Endothelial cell of umbilical vein (primary cell): Measurements from ENCODE around the gene ZNF91. TPM values are rescaled to one million over a fixed set of nuclear protein-coding genes. Genes with fewer than 3 reads are reported as not detected.
"Not testable (repeated sequence)": the region's sequence is repeated elsewhere in the genome, so short reads cannot be mapped to it uniquely, and the experiment has no call there.

Experiments used
- BruUV-seq: library from RNA; stranded (reverse); fragments of 400-500 nt; replicated peaks from 2 replicates; lab custom pipeline; 2021; lab: Mats Ljungman, UMichigan
- CTCF ChIA-PET: fragments of 300-600, 350-600 bp; sonication (Branson Sonifier 250); formaldehyde crosslinking; loops from one replicate; lab custom pipeline; 2021; ENCODE audit warnings: antibody characterized with exemption, inconsistent platforms; lab: Charles Lee
- POLR2A ChIA-PET: fragments of 300-600, 350-600 bp; sonication (Branson Sonifier 250); formaldehyde crosslinking; loops from one replicate; lab custom pipeline; 2021; ENCODE audit warnings: antibody characterized with exemption, inconsistent platforms; lab: Charles Lee
- DNase-seq: peaks from one replicate; pipeline ENCODE4 v3.0.0-alpha.2; 2011; ENCODE audit warnings: low read depth, low spot score
- FAIRE-seq: peaks from 2 replicates; lab custom pipeline; 2011; peaks lifted over from hg19 to GRCh38; lab: Jason Lieb, UNC
- H2AFZ ChIP-seq: 2 replicates; pipeline ENCODE4 v1.6.0; 2012; ENCODE audit warnings: low read depth, low read length, control low read depth, inconsistent platforms
- H3K27ac ChIP-seq: 2 replicates; pipeline ENCODE4 v1.5.1; 2011; ENCODE audit warnings: low read depth, mild to moderate bottlenecking, control low read depth, low read length, moderate library complexity; ENCODE audit not compliant: insufficient read depth
- H3K27me3 ChIP-seq, 2 experiments: 2 replicates each; pipeline versions ENCODE4 v1.6.0 to v1.6.1; 2011; ENCODE audit warnings: low read length in 2 of 2, mixed read lengths in 1 of 2; ENCODE audit not compliant: control insufficient read depth in 2 of 2, insufficient read depth in 2 of 2
- H3K36me3 ChIP-seq, 2 experiments: 2 replicates in 1 of 2; 3 replicates in 1 of 2; pipeline ENCODE4 v1.5.1; 2011; ENCODE audit warnings: low read length in 2 of 2, mild to moderate bottlenecking in 1 of 2, moderate library complexity in 1 of 2; ENCODE audit not compliant: control insufficient read depth in 2 of 2, insufficient read depth in 2 of 2; ENCODE audit errors: extremely low read depth in 1 of 2
- H3K4me1 ChIP-seq: 3 replicates; pipeline ENCODE4 v1.5.1; 2011; ENCODE audit warnings: mild to moderate bottlenecking, low read length; ENCODE audit not compliant: control insufficient read depth, insufficient read depth; ENCODE audit errors: extremely low read depth
- H3K4me2 ChIP-seq: 2 replicates; pipeline ENCODE4 v1.6.1; 2011; ENCODE audit warnings: low read length, control low read depth, mixed read lengths; ENCODE audit not compliant: insufficient read depth
- H3K4me3 ChIP-seq, 3 experiments: fragments of 200-600 bp in 1 of 3; sonication (generic), shearing (Covaris generic) in 1 of 3; replicated peaks in 1 of 3; 2 replicates each; pipeline ENCODE4 v1.5.1; 2011 to 2016; ENCODE audit warnings: control low read depth in 3 of 3, low read length in 3 of 3, mild to moderate bottlenecking in 2 of 3, inconsistent platforms in 1 of 3, low read depth in 1 of 3, moderate library complexity in 1 of 3; ENCODE audit not compliant: insufficient read depth in 1 of 3
- H3K79me2 ChIP-seq: 2 replicates; pipeline ENCODE4 v1.6.0; 2012; ENCODE audit warnings: low read length, inconsistent platforms; ENCODE audit not compliant: control insufficient read depth, insufficient read depth
- H3K9ac ChIP-seq: replicated peaks from 2 replicates; pipeline ENCODE3; 2011; ENCODE audit warnings: low read length, control low read depth; ENCODE audit not compliant: insufficient read depth; ENCODE audit errors: extremely low read depth
- H3K9me1 ChIP-seq: replicated peaks from 3 replicates; pipeline ENCODE4 v1.6.0; 2011; ENCODE audit warnings: mild to moderate bottlenecking, low read length; ENCODE audit not compliant: control insufficient read depth, insufficient read depth; ENCODE audit errors: extremely low read depth
- H3K9me3 ChIP-seq: replicated peaks from 2 replicates; pipeline ENCODE4 v1.5.1; 2012; ENCODE audit warnings: low read length, inconsistent platforms; ENCODE audit not compliant: control insufficient read depth, insufficient read depth
- H4K20me1 ChIP-seq: replicated peaks from 2 replicates; pipeline ENCODE3; 2011; ENCODE audit warnings: mild to moderate bottlenecking, low read length; ENCODE audit not compliant: control insufficient read depth, insufficient read depth; ENCODE audit errors: extremely low read depth
- EZH2 ChIP-seq: IDR thresholded peaks from 2 replicates; pipeline ENCODE4 v1.6.1; 2012; ENCODE audit warnings: borderline replicate concordance, low read depth, mild to moderate bottlenecking, moderate library complexity, low read length, inconsistent platforms; ENCODE audit not compliant: severe bottlenecking
- POLR2AphosphoS5 ChIP-seq: IDR thresholded peaks from 2 replicates; pipeline ENCODE4 v1.6.1; 2012; ENCODE audit warnings: low read depth, mild to moderate bottlenecking, control low read depth, low read length, moderate library complexity; ENCODE audit not compliant: insufficient read depth
- dilution Hi-C: fragments of 300-500 bp; cut with MboI; formaldehyde crosslinking; loops from one replicate; pipeline ENCODE4 v1.15.0; 2019; ENCODE audit warnings: low sequenced_read_pairs; ENCODE audit not compliant: extremely low pct_ligation_motif_present
- intact Hi-C: fragments of 100-400 bp; cut with micrococcal nuclease; formaldehyde crosslinking; loops from one replicate; pipeline ENCODE4 v1.10.0; 2022
- polyA plus RNA-seq, 4 experiments: library from polyadenylated mRNA; depleted of rRNA in 3 of 4; stranded (reverse) in 3 of 4; unstranded in 1 of 4; fragments of >200 nt; gene quantifications; 2 replicates each; pipeline versions ENCODE4 v1.2.1 to v1.2.3, GENCODE V29; 2011 to 2012; ENCODE audit warnings: missing spikeins in 1 of 4
- total RNA-seq: library from RNA; stranded (reverse); gene quantifications from 2 replicates; pipeline ENCODE4 v1.2.3, GENCODE V29; 2021
- TF ChIP-seq, protein P1 (sequence below), 2 donors: IDR thresholded peaks; 1 replicate in 1 of 2; 2 replicates in 1 of 2; pipeline ENCODE4 v1.5.1; 2011; ENCODE audit warnings: low read length in 2 of 2, mild to moderate bottlenecking in 2 of 2, moderate library complexity in 2 of 2, control low read depth in 1 of 2, inconsistent platforms in 1 of 2, low read depth in 1 of 2; ENCODE audit not compliant: insufficient read depth in 1 of 2; ENCODE audit errors: extremely low read depth in 1 of 2
- TF ChIP-seq, protein P2 (sequence below): IDR thresholded peaks from 2 replicates; pipeline ENCODE4 v1.6.1; 2011; ENCODE audit not compliant: insufficient read depth, insufficient read length

Gene ZNF91
- total and polyA plus RNA-seq, 2 donors (not counting 3 experiments of a cell fraction or from before 2014, with no cell fraction given) = 9.6 to 17.0 TPM

- no peaks in the 10 kb centered on the region for H3K9me3 ChIP-seq
- TF ChIP-seq, protein P1, sequence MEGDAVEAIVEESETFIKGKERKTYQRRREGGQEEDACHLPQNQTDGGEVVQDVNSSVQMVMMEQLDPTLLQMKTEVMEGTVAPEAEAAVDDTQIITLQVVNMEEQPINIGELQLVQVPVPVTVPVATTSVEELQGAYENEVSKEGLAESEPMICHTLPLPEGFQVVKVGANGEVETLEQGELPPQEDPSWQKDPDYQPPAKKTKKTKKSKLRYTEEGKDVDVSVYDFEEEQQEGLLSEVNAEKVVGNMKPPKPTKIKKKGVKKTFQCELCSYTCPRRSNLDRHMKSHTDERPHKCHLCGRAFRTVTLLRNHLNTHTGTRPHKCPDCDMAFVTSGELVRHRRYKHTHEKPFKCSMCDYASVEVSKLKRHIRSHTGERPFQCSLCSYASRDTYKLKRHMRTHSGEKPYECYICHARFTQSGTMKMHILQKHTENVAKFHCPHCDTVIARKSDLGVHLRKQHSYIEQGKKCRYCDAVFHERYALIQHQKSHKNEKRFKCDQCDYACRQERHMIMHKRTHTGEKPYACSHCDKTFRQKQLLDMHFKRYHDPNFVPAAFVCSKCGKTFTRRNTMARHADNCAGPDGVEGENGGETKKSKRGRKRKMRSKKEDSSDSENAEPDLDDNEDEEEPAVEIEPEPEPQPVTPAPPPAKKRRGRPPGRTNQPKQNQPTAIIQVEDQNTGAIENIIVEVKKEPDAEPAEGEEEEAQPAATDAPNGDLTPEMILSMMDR (IDR thresholded peaks at IDR 0.05; ENCODE audit: extremely low read depth in 1 of 2, insufficient read depth in 1 of 2, low read depth in 1 of 2, low read length in 2 of 2) = no peak
- TF ChIP-seq, protein P2, sequence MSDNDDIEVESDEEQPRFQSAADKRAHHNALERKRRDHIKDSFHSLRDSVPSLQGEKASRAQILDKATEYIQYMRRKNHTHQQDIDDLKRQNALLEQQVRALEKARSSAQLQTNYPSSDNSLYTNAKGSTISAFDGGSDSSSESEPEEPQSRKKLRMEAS = no peak
- TF ChIP-seq EZH2 = no peak
- TF ChIP-seq POLR2AphosphoS5 = no peak
- no TSS peak for BruUV-seq
- no peak overlapping the region for H3K4me2 ChIP-seq
- dilution Hi-C loops (no loop called here), intact Hi-C loops (no loop called here)
- H4K20me1 ChIP-seq = no peaks in the 10 kb centered on the region
- DNase-seq = no peak
- H3K27ac ChIP-seq = no peak overlapping the region
- H3K36me3 ChIP-seq = no peaks in the 10 kb centered on the region
- no peaks in the 10 kb centered on the region for H3K79me2 ChIP-seq
- CTCF ChIA-PET = no interaction called here
- no peaks in the 10 kb centered on the region for H3K4me1 ChIP-seq
- FAIRE-seq = no peak
- no peak overlapping the region for H3K4me3 ChIP-seq
- no peaks in the 10 kb centered on the region for H3K27me3 ChIP-seq
- no peak overlapping the region for H3K9ac ChIP-seq
- POLR2A ChIA-PET = no interaction called here
- no peaks in the 10 kb centered on the region for H3K9me1 ChIP-seq
- H2AFZ ChIP-seq = no peak overlapping the region
These were observed 73.2 kb downstream of the ZNF91 start for GRCh38 chr19:23321953-23322549.

DNA sequence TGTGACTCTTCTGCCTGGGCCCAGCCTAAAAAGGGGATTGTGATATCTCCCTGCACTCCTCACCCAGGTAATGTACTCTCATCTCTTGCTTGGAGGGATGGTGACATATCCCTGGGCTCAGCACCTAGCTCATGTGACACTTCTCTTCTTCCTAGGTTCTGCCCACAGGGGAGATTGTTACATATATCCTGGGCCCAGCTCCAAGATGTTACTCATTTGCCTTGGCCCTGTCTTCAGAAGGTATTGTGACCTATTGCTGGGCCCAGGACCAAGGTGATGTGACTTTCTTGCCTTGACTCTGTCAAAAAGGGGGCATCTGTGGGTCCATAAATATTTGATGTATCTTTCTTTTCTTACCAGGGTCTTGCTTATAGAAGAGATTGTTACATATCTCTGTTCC lies 73.9 kb downstream of the ZNF91 start:
- H3K27me3 ChIP-seq, H3K27ac ChIP-seq, H3K4me2 ChIP-seq, H3K4me1 ChIP-seq, H4K20me1 ChIP-seq, H3K36me3 ChIP-seq, dilution Hi-C loops, POLR2A ChIA-PET, H3K79me2 ChIP-seq, H3K9me1 ChIP-seq, H2AFZ ChIP-seq, H3K4me3 ChIP-seq, FAIRE-seq, H3K9ac ChIP-seq, H3K9me3 ChIP-seq, CTCF ChIA-PET, DNase-seq, intact Hi-C loops, BruUV-seq: not testable (repeated sequence)

DNA sequence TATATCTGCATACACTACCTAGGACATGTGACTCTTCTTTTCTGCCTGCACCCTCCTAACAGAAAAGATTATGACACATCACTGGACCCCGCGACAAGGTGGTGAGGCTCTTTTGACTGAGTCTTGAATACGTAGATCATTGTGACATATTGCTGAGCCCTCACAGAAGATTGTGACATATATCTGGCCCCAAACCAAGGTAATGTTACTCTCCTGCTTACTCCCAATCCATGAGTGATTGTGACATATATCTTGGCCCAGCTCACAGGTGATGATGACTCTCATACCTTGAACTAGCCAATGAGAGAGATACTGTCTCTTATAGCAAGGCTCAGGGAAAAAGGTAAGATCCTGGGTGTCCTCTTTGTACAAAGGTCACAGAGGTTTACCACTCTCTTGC lies 75.7 kb downstream of the ZNF91 start:
- H3K9ac ChIP-seq, H3K27ac ChIP-seq, FAIRE-seq, POLR2A ChIA-PET, H3K27me3 ChIP-seq, H4K20me1 ChIP-seq, H3K36me3 ChIP-seq, BruUV-seq, H3K4me2 ChIP-seq, CTCF ChIA-PET, H2AFZ ChIP-seq, H3K4me3 ChIP-seq, intact Hi-C loops, H3K9me1 ChIP-seq, H3K4me1 ChIP-seq, H3K79me2 ChIP-seq, H3K9me3 ChIP-seq, dilution Hi-C loops, DNase-seq: not testable (repeated sequence)
